ENCODE measurements around the gene C12orf76.
"Not testable (repeated sequence)": the region's sequence is repeated elsewhere in the genome, so short reads cannot be mapped to it uniquely, and the experiment has no call there.

The C12orf76 gene, protein sequence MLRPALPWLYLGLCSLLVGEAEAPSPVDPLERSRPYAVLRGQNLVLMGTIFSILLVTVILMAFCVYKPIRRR

DNA sequence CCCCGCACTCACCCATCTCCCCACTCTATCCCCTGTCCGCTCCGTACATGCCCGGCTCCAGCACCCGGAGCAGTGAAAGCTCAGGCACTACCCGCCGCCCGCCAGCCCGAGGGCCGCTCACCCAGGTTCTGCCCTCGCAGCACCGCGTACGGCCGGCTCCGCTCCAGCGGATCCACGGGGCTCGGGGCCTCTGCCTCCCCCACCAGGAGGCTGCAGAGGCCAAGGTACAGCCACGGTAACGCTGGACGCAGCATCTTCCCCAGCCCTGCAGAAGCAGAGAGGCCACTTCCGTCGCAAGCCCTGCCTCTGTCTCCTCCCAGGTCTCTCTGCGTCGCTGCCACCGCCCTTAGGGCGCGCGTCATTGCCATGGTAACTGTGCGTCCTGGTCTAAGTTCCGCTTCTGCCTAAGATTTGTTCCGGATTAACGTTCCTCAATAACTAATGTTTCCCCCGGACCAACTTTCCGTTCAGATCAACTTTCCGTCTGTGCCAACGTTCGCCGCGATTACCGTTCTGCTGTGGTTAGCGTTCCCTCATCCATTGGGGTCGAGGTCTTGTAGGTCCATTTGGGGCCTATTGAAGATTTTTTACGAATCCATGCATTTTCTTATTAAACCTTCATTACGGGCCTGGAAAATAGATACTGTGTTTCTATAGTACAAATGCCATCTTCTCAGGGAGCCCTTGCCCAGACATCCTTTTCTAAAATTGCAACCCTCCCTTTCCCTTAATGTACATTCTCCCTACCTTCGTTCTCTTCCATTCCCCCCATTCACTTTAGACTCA, at the start of gene C12orf76:
Gene C12orf76, minus strand, starts transcription at position 281 of the 786 bp plus-strand sequence. Its CDS starts 27 bp downstream, at position 254.
- peak; percentile 98 for DNase-seq (ENCODE audit: extremely low read depth, low read depth)
- H3K4me3 ChIP-seq (replicated peaks; ENCODE audit: low read depth, low read length), result peak within 1 kb of the TSS; percentile 91
- TF ChIP-seq, protein P1, sequence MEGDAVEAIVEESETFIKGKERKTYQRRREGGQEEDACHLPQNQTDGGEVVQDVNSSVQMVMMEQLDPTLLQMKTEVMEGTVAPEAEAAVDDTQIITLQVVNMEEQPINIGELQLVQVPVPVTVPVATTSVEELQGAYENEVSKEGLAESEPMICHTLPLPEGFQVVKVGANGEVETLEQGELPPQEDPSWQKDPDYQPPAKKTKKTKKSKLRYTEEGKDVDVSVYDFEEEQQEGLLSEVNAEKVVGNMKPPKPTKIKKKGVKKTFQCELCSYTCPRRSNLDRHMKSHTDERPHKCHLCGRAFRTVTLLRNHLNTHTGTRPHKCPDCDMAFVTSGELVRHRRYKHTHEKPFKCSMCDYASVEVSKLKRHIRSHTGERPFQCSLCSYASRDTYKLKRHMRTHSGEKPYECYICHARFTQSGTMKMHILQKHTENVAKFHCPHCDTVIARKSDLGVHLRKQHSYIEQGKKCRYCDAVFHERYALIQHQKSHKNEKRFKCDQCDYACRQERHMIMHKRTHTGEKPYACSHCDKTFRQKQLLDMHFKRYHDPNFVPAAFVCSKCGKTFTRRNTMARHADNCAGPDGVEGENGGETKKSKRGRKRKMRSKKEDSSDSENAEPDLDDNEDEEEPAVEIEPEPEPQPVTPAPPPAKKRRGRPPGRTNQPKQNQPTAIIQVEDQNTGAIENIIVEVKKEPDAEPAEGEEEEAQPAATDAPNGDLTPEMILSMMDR (IDR thresholded peaks at IDR 0.05; ENCODE audit: low read depth, low read length, missing control alignments), result peak; percentile 10

DNA sequence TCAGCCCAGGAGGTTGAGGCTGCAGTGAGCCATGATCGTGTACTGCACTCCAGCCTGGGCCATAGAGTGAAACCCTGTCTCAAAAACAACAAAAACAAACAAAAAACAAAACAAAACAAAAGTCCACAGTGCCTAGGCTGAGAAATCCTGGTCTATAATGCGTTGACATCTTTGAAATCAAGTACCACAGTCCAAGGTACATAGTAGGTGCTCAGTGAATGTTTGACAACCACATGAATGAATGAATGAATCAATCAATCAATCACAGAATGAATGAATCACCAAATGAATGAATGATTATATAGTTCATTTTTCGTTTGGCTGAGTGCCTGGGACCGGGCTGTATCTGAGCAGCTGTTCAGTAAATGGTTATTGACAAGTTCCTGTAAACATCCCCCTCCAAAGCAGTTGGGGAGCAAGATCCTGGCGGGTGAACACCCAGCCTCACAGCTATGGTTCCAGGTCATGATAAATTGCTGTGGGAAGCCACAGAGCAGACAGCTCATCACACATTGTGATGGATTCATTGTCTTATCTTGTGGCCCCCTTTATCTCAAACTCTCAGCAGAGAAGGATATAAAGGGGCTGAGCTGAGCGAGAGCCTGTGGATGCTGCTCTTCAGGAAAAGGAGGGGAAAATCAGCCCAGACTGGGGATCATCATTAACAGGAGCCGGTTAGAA, 45.4 kb upstream of the C12orf76 start:
- TF ChIP-seq, protein P1 (IDR thresholded peaks at IDR 0.05; ENCODE audit: low read depth, low read length, missing control alignments), result no peak
- H3K4me3 ChIP-seq (replicated peaks; ENCODE audit: low read depth, low read length), result no peak overlapping the region
- no peak for DNase-seq (ENCODE audit: extremely low read depth, low read depth)

DNA sequence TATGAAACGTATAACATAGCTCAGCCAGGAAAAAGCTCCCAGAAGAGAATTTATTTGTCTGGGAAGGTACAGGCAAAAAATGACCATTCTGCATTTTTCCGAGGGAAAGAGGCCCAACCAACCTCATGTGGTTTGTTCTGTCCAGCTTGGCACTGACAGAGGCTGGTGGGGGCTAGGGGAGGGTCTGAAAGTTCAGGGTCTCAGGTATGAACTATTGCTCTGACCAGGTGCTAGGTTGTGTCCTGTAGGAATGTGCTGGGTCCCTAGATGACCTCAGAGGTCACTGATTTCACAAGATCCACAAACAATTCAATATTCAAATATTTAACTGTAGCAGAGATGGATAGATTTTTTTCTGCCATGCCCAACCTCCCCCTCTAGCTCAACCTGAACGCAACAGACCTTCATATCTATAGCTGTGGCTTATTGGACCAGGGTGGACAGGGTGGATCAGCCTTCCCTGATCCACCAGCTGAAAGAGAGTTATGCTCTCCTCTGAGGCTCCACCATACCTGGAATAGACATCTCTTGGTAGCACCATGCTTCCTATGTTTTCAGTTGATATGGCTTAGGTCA, 42.9 kb upstream of the C12orf76 start:
- no peak overlapping the region for H3K4me3 ChIP-seq (replicated peaks; ENCODE audit: low read depth, low read length)
- TF ChIP-seq, protein P1 (IDR thresholded peaks at IDR 0.05; ENCODE audit: low read depth, low read length, missing control alignments), result no peak
- DNase-seq (ENCODE audit: extremely low read depth, low read depth), result no peak

DNA sequence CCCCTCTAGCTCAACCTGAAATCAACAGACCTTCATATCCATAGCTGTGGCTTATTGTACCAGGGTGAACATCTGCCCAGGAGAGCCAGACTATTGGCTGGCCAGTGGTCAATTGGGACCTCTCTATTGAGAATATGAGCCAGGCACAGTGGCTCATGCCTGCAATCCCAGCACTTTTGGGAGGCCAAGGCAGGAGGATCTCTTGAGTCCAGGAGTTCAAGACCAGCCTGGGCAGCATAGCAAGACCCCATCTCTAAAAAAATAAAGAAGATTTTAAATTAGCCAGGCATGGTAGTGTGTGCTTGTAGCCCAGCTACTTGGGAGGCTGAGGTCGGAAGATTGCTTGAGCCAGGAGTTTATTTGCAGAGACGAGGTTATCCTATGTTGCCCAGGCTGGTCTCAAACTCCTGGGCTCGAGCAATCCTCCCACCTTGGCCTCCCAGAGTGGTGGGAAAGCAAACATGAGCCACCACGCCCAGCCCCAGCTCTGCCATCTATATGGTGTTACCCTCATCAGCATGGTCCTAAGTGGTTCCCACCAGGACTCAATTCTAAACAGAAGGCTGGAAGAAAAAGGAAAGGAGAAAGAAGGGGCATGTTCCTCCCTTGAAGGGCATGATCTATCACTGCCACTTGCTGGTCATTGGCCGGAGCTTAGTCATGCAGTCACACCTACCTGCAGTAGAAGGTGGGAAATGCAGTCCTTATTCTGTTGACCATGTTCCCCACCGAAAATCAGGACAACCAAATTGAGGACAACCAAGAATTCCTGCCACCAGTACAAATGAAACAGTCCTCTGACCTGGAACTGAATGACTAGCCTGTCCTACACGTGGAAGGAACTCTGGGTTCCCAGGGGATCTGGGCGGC, 42.2 kb upstream of the C12orf76 start:
- no peak for DNase-seq (ENCODE audit: extremely low read depth, low read depth)

DNA sequence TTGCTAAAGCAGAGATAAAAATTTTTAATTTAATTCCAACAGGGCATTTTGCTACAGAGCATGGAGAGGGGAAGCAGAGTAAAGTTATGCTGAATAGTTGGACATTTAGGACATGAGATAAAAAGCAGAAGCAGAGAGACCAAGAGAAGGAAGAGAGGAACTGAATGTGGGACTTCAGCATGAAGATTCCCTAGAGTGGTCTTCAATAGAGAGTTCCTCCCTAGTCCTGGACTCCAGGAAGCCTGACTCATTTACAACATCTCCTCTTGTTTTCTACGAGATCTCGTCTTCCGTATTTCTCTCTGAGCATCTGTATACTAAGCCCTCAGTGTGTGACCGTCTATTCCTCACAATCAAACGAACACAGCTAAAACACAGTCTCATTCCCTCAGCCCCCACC, 40.6 kb upstream of the C12orf76 start:
- TF ChIP-seq, protein P1 (IDR thresholded peaks at IDR 0.05; ENCODE audit: low read depth, low read length, missing control alignments), result no peak
- no peak for DNase-seq (ENCODE audit: extremely low read depth, low read depth)
- H3K4me3 ChIP-seq (replicated peaks; ENCODE audit: low read depth, low read length), result no peak overlapping the region

More for the DNA sequence above, 42.2 kb upstream of the C12orf76 start:
- no peak overlapping the region for H3K4me3 ChIP-seq (replicated peaks; ENCODE audit: low read depth, low read length)
- TF ChIP-seq, protein P1 (IDR thresholded peaks at IDR 0.05; ENCODE audit: low read depth, low read length, missing control alignments), result no peak

DNA sequence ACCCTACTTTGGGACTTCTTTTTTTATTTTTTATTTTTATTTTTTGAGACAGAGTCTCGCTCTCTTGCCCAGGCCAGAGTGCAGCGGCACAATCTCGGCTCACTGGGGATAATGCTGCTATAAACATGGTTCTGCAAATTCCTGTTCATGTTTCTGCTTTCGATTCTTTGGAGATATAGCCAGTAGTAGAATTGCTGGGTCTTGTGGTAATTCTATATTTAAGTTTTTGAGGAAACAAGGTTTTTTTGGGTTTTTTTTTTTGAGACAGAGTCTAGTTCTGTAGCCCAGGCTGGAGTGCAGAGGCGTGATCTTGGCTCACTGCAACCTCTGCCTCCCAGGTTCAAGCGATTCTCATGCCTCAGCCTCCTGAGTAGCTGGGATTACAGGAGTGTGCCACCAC, 39.9 kb upstream of the C12orf76 start:
- H3K4me3 ChIP-seq (replicated peaks; ENCODE audit: low read depth, low read length); DNase-seq (ENCODE audit: extremely low read depth, low read depth): not testable (repeated sequence)

Measured in HFF-Myc (cell line).